ENCODE measurements around the gene STUB1. TPM values are rescaled to one million over a fixed set of nuclear protein-coding genes. Genes with fewer than 3 reads are reported as not detected.

The STUB1 gene
- total RNA-seq, 1 experiment from 2014 or later = 102 TPM

DNA sequence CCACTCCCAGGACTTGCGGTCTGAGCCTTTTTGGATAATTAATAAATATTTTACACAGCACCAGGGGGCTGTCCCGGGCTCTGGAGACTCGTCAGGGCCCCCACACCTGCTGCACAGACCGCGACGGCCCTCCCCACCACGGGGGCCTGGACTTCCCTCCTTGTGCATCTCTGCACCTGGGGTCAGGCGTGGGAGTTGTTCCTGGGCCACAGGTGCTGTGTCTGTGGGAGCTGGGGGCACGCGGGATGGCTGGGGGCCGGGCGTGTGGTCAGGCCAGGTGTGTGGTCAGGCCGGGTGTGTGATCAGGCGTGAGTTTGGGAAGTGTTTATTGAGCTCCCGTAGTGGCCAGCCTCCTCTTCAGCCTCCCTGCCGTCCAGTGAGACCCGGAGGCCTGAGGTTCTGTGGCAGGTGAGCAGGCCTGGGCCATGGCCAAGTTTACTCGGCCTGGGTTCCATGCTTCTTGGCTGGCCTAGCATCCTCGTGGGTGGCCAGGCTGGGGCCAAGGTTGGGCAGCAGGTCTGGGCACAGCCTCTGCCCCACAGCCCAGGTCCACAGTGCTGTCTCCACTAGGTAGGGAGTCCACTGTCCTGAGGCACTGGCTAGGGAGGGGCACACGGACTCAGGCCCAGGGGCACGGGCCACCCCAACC lies 1.9 kb upstream of the STUB1 start:
- BruUV-seq (replicated peaks) = no TSS peak
- H3K27ac Mint-ChIP-seq (ENCODE audit: unreplicated experiment) = no peak overlapping the region
- no peaks in the 10 kb centered on the region for H3K27me3 Mint-ChIP-seq (ENCODE audit: unreplicated experiment)
- peaks cover 76% of the 10 kb centered on the region for H3K36me3 Mint-ChIP-seq (ENCODE audit: insufficient read depth, unreplicated experiment)
- no peaks in the 10 kb centered on the region for H3K9me3 Mint-ChIP-seq (ENCODE audit: low read depth, unreplicated experiment)
- TF ChIP-seq, protein P1, sequence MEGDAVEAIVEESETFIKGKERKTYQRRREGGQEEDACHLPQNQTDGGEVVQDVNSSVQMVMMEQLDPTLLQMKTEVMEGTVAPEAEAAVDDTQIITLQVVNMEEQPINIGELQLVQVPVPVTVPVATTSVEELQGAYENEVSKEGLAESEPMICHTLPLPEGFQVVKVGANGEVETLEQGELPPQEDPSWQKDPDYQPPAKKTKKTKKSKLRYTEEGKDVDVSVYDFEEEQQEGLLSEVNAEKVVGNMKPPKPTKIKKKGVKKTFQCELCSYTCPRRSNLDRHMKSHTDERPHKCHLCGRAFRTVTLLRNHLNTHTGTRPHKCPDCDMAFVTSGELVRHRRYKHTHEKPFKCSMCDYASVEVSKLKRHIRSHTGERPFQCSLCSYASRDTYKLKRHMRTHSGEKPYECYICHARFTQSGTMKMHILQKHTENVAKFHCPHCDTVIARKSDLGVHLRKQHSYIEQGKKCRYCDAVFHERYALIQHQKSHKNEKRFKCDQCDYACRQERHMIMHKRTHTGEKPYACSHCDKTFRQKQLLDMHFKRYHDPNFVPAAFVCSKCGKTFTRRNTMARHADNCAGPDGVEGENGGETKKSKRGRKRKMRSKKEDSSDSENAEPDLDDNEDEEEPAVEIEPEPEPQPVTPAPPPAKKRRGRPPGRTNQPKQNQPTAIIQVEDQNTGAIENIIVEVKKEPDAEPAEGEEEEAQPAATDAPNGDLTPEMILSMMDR (IDR thresholded peaks at IDR 0.05; ENCODE audit: unreplicated experiment) = no peak
- no peak for DNase-seq
- CTCF ChIA-PET = no interaction called here
- H3K4me3 Mint-ChIP-seq (ENCODE audit: low read depth, unreplicated experiment) = no peak overlapping the region
- peaks cover 22% of the 10 kb centered on the region for H3K4me1 Mint-ChIP-seq (ENCODE audit: low read depth, unreplicated experiment)
- intact Hi-C loops (cut with micrococcal nuclease; ENCODE audit: unreplicated experiment) = no loop called here

DNA sequence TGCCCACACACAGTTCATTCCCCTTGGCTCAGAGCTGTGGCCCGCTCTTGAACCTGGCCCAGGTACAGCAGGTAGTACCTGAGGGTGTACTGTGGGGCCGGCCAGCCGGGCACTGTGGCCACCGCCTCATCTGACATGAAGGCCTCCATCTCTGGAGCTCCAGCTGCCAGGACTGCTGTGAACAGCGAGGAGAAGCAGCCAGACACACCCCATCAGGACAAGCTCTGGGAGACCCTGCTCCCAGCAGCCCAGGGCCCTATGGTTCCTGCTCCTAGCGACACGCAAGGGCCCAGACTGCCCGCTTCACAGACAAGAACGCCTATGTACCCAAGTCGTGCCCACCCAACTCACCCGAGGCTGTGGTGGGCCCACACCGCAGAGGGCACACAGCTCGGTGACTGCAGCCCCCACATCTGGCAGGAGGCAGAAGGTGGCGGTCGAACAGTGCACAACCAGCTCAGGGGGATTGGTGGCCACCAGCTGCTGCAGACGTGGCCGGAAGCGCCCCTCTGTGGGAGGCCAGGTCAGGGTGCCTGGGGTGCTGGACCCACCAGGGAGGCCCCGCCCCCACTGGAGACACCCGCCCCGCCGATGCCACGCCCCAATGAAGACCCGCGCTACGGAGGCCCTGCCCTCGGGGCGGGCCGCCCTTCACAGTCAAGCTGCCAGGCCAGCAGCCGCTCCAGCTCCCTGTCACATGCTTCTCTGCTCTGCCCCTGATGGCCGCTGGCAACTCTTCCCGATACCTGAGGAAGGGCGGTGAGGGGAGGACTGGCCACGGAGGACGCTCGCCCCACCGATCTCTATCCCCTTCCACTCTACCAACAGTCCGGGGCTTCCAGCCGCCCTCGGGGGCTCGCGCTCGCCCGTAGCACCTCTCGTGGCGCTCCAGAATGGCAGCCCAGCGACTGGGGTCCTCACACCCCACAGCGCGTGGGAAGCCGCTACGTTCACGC lies 1.1 kb upstream of the STUB1 start:
- H3K4me3 Mint-ChIP-seq (ENCODE audit: low read depth, unreplicated experiment) = peak overlapping the region; percentile 94
- H3K36me3 Mint-ChIP-seq (ENCODE audit: insufficient read depth, unreplicated experiment) = peaks cover 76% of the 10 kb centered on the region
- intact Hi-C loops (cut with micrococcal nuclease; ENCODE audit: unreplicated experiment) = no loop called here
- H3K27ac Mint-ChIP-seq (ENCODE audit: unreplicated experiment) = no peak overlapping the region
- no peaks in the 10 kb centered on the region for H3K9me3 Mint-ChIP-seq (ENCODE audit: low read depth, unreplicated experiment)
- peaks cover 22% of the 10 kb centered on the region for H3K4me1 Mint-ChIP-seq (ENCODE audit: low read depth, unreplicated experiment)
- H3K27me3 Mint-ChIP-seq (ENCODE audit: unreplicated experiment) = no peaks in the 10 kb centered on the region
- TF ChIP-seq, protein P1 (IDR thresholded peaks at IDR 0.05; ENCODE audit: unreplicated experiment) = no peak
- DNase-seq = no peak
- CTCF ChIA-PET = interaction anchor here (0.8 kb wide), 1 partner anchor 13 kb away, joined by 3 read pairs; no protein-coding TSS in a partner anchor
- no TSS peak for BruUV-seq (replicated peaks)

DNA sequence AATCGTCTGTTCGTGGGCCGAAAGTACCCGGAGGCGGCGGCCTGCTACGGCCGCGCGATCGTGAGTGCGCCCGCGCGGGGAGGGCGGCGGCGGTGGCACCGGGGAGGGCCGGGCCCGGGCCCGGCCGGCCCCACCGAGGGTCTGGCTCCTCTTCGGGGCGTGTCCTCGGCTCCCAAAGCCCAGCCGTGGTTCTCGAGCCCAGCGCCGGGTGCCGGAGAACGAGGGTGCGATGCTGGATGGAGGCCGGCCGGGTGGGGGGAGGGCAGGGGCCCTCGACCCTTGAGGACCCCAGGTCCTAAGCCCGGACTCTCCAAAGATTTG lies 375 bp downstream of the STUB1 start:
- no peaks in the 10 kb centered on the region for H3K27me3 Mint-ChIP-seq (ENCODE audit: unreplicated experiment)
- peaks cover 79% of the 10 kb centered on the region for H3K36me3 Mint-ChIP-seq (ENCODE audit: insufficient read depth, unreplicated experiment)
- H3K4me3 Mint-ChIP-seq (ENCODE audit: low read depth, unreplicated experiment) = peak overlapping the region; percentile 94
- TF ChIP-seq, protein P1 (IDR thresholded peaks at IDR 0.05; ENCODE audit: unreplicated experiment) = no peak
- H3K27ac Mint-ChIP-seq (ENCODE audit: unreplicated experiment) = peak overlapping the region; percentile 89
- no peak for DNase-seq
- intact Hi-C loops (cut with micrococcal nuclease; ENCODE audit: unreplicated experiment) = no loop called here
- H3K4me1 Mint-ChIP-seq (ENCODE audit: low read depth, unreplicated experiment) = peaks cover 22% of the 10 kb centered on the region
- BruUV-seq (replicated peaks) = no TSS peak
- CTCF ChIA-PET = interaction anchor here (0.7 to 1.2 kb wide), 3 partner anchors 9 to 306 kb away, joined by 3 read pairs; partner anchors contain the start of genes CIAO3 and WDR24
- no peaks in the 10 kb centered on the region for H3K9me3 Mint-ChIP-seq (ENCODE audit: low read depth, unreplicated experiment)

DNA sequence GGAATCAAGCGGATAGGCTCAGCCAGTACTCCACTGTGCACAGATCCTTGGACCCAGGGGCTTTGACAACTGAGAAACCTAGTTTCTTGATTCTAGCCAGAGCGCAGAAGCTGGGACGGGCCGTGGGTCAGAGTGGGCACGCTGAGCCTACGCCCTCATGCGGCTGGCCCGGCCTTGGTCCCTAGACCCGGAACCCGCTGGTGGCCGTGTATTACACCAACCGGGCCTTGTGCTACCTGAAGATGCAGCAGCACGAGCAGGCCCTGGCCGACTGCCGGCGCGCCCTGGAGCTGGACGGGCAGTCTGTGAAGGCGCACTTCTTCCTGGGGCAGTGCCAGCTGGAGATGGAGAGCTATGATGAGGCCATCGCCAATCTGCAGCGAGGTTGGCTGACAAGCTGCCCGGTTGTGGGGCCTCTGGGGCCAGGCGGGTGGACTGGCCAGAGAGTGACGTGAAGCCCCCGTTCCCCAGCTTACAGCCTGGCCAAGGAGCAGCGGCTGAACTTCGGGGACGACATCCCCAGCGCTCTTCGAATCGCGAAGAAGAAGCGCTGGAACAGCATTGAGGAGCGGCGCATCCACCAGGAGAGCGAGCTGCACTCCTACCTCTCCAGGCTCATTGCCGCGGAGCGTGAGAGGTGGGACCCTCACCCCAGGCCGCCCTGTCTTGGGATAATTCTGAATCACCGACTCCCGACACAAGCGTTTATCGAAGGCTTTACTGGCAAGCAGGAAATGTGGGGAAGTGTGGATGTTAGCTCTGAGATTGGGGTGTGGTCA lies 946 bp downstream of the STUB1 start:
- H3K36me3 Mint-ChIP-seq (ENCODE audit: insufficient read depth, unreplicated experiment) = peaks cover 85% of the 10 kb centered on the region
- CTCF ChIA-PET = interaction anchor here (1.2 kb wide), 1 partner anchor 9 kb away, joined by 3 read pairs; the partner anchor contains the start of gene WDR24
- peak overlapping the region; percentile 94 for H3K4me3 Mint-ChIP-seq (ENCODE audit: low read depth, unreplicated experiment)
- no peaks in the 10 kb centered on the region for H3K27me3 Mint-ChIP-seq (ENCODE audit: unreplicated experiment)
- no TSS peak for BruUV-seq (replicated peaks)
- intact Hi-C loops (cut with micrococcal nuclease; ENCODE audit: unreplicated experiment) = no loop called here
- DNase-seq = peak; percentile 62
- TF ChIP-seq, protein P1 (IDR thresholded peaks at IDR 0.05; ENCODE audit: unreplicated experiment) = no peak
- H3K9me3 Mint-ChIP-seq (ENCODE audit: low read depth, unreplicated experiment) = no peaks in the 10 kb centered on the region
- peaks cover 22% of the 10 kb centered on the region for H3K4me1 Mint-ChIP-seq (ENCODE audit: low read depth, unreplicated experiment)
- peak overlapping the region; percentile 89 for H3K27ac Mint-ChIP-seq (ENCODE audit: unreplicated experiment)
